Endothelial cell (in vitro differentiated cells): ENCODE data around the gene PRKG1. TPM values are rescaled to one million over a fixed set of nuclear protein-coding genes. Genes with fewer than 3 reads are reported as not detected.

Experiments
- DNase-seq: peaks from one replicate; pipeline ENCODE4 v3.0.0; 2021; ENCODE audit warnings: low spot score
- H3K27ac Mint-ChIP-seq: one replicate; pipeline ENCODE4 v1.8.0; 2021; ENCODE audit warnings: mixed read lengths, inconsistent platforms; ENCODE audit not compliant: unreplicated experiment
- H3K27me3 Mint-ChIP-seq: one replicate; pipeline ENCODE4 v1.8.0; 2021; ENCODE audit warnings: mild to moderate bottlenecking, moderate library complexity, mixed read lengths, inconsistent platforms; ENCODE audit not compliant: unreplicated experiment
- H3K36me3 Mint-ChIP-seq: one replicate; pipeline ENCODE4 v1.8.0; 2021; ENCODE audit warnings: mild to moderate bottlenecking, low read depth, mixed read lengths, inconsistent platforms; ENCODE audit not compliant: unreplicated experiment
- H3K4me1 Mint-ChIP-seq: one replicate; pipeline ENCODE4 v1.8.0; 2021; ENCODE audit warnings: mild to moderate bottlenecking, mixed read lengths, inconsistent platforms; ENCODE audit not compliant: unreplicated experiment
- H3K4me3 Mint-ChIP-seq: one replicate; pipeline ENCODE4 v1.8.0; 2021; ENCODE audit warnings: mild to moderate bottlenecking, mixed read lengths, inconsistent platforms; ENCODE audit not compliant: unreplicated experiment
- H3K9me3 Mint-ChIP-seq: one replicate; pipeline ENCODE4 v1.8.0; 2021; ENCODE audit warnings: mixed read lengths, inconsistent platforms; ENCODE audit not compliant: unreplicated experiment
- total RNA-seq: library from RNA; stranded (reverse); fragmentation: NEBNext Ultra II Directional; extraction: Animal tissue kit (Norgen Biotek cat#: 25700); gene quantifications from one replicate; pipeline ENCODE4 v1.2.1, GENCODE V29; 2021; ENCODE audit not compliant: unreplicated experiment
- TF ChIP-seq, protein P1 (sequence below): fragments of 200-600 bp; sonication (generic); IDR thresholded peaks from one replicate; pipeline ENCODE4 v1.5.0; 2021; ENCODE audit warnings: antibody characterized with exemption; ENCODE audit not compliant: unreplicated experiment

Gene PRKG1
- total RNA-seq, 1 donor from 2014 or later, result 10.7 TPM

GRCh38 chr10:51867956-51868355, 793.7 kb downstream of the PRKG1 start:
- H3K27ac Mint-ChIP-seq, result no peak overlapping the region
- H3K27me3 Mint-ChIP-seq, result peaks cover 3% of the 10 kb centered on the region
- no peak overlapping the region for H3K4me3 Mint-ChIP-seq
- H3K36me3 Mint-ChIP-seq, result no peaks in the 10 kb centered on the region
- no peaks in the 10 kb centered on the region for H3K9me3 Mint-ChIP-seq
- DNase-seq, result no peak
- TF ChIP-seq, protein P1, sequence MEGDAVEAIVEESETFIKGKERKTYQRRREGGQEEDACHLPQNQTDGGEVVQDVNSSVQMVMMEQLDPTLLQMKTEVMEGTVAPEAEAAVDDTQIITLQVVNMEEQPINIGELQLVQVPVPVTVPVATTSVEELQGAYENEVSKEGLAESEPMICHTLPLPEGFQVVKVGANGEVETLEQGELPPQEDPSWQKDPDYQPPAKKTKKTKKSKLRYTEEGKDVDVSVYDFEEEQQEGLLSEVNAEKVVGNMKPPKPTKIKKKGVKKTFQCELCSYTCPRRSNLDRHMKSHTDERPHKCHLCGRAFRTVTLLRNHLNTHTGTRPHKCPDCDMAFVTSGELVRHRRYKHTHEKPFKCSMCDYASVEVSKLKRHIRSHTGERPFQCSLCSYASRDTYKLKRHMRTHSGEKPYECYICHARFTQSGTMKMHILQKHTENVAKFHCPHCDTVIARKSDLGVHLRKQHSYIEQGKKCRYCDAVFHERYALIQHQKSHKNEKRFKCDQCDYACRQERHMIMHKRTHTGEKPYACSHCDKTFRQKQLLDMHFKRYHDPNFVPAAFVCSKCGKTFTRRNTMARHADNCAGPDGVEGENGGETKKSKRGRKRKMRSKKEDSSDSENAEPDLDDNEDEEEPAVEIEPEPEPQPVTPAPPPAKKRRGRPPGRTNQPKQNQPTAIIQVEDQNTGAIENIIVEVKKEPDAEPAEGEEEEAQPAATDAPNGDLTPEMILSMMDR, result no peak
- no peaks in the 10 kb centered on the region for H3K4me1 Mint-ChIP-seq

- Mint-ChIP-seq H3K9me3 (no peaks in the 10 kb centered on the region), H3K27ac (no peak overlapping the region), H3K27me3 (peaks cover 2% of the 10 kb centered on the region), H3K4me3 (no peak overlapping the region), H3K4me1 (peaks cover 5% of the 10 kb centered on the region), H3K36me3 (no peaks in the 10 kb centered on the region)
- no peak for DNase-seq
- TF ChIP-seq, protein P1, result no peak
Measured at GRCh38 chr10:51874131-51874530, 799.8 kb downstream of the PRKG1 start.

DNA sequence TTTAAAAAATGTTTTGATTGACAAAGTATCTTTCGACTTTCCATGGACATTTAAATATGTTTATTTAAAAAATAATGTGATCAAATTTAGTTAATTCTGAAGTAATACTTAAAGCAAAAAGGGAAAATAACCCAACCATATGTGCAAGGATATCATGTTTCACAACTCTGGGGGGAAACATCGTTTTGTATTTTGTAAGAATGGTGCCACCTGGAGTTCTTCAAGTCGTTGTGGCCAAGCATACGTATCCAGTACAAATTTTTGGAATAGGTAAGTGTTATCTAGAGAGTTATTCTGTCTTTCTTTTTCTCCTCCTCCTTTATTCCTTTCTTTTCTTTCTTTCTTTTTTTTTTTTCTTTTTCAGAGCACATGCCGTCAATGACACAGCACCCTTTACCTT, 801.3 kb downstream of the PRKG1 start:
- no peak for DNase-seq
- H3K27me3 Mint-ChIP-seq, result peaks cover 2% of the 10 kb centered on the region
- peaks cover 5% of the 10 kb centered on the region for H3K4me1 Mint-ChIP-seq

GRCh38 chr10:51876503-51876902, 802.2 kb downstream of the PRKG1 start:
- no peak overlapping the region for H3K4me3 Mint-ChIP-seq
- H3K9me3 Mint-ChIP-seq, result no peaks in the 10 kb centered on the region
- TF ChIP-seq, protein P1, result no peak
- no peak overlapping the region for H3K27ac Mint-ChIP-seq
- no peaks in the 10 kb centered on the region for H3K36me3 Mint-ChIP-seq
- H3K4me1 Mint-ChIP-seq, result peaks cover 5% of the 10 kb centered on the region
- DNase-seq, result no peak
- peaks cover 2% of the 10 kb centered on the region for H3K27me3 Mint-ChIP-seq

More for the DNA sequence above, 801.3 kb downstream of the PRKG1 start:
- Mint-ChIP-seq H3K9me3 (no peaks in the 10 kb centered on the region), H3K4me3 (no peak overlapping the region), H3K27ac (no peak overlapping the region), H3K36me3 (no peaks in the 10 kb centered on the region)
- TF ChIP-seq, protein P1, result no peak

DNA sequence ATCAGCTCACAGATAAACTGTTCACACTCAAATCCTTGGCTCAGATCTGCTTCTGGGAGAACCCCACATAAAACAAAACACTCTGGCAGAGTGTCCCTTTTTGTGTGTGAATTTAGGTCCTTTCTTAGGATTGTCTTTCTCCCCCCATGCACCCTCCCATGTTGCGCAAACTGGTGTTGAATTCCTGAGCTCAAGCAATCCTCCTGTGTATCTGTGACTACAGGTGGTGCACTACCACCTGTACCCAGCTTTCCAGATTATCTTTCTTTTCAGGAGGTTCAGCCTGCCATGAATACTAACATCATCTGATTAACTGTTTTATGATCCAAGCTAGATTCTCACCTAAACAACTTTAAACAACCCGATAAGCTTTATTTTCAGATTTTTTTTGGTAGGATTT, 802.7 kb downstream of the PRKG1 start:
- TF ChIP-seq, protein P1, result no peak

More for the DNA sequence above, 802.7 kb downstream of the PRKG1 start:
- no peak overlapping the region for H3K4me3 Mint-ChIP-seq
- H3K27ac Mint-ChIP-seq, result no peak overlapping the region
- no peak for DNase-seq
- peaks cover 5% of the 10 kb centered on the region for H3K4me1 Mint-ChIP-seq
- H3K36me3 Mint-ChIP-seq, result no peaks in the 10 kb centered on the region
- H3K27me3 Mint-ChIP-seq, result peaks cover 2% of the 10 kb centered on the region
- H3K9me3 Mint-ChIP-seq, result no peaks in the 10 kb centered on the region
